ENCODE results near the gene ASTN2. TPM values are rescaled to one million over a fixed set of nuclear protein-coding genes. Genes with fewer than 3 reads are reported as not detected.

ASTN2 gene
- total RNA-seq, 1 donor from 2014 or later = 12.2 TPM

GRCh38 chr9:116565986-116566385 is 848.9 kb downstream of the ASTN2 start:
- no peaks in the 10 kb centered on the region for H3K36me3 ChIP-seq (ENCODE audit: control insufficient read depth, insufficient read depth, low read length)
- no peak for DNase-seq (ENCODE audit: low read depth)
- no peaks in the 10 kb centered on the region for H3K27me3 ChIP-seq (ENCODE audit: control insufficient read depth, insufficient read depth, low read length)
- no peak for TF ChIP-seq CTCF (IDR thresholded peaks at IDR 0.05; ENCODE audit: insufficient read depth, low read length, poor library complexity, severe bottlenecking)
- H3K4me3 ChIP-seq (ENCODE audit: low read depth, low read length) = no peak overlapping the region

GRCh38 chr9:116564266-116564793 is 850.5 kb downstream of the ASTN2 start:
- no peaks in the 10 kb centered on the region for H3K27me3 ChIP-seq (ENCODE audit: control insufficient read depth, insufficient read depth, low read length)
- H3K4me3 ChIP-seq (ENCODE audit: low read depth, low read length) = no peak overlapping the region
- TF ChIP-seq CTCF (IDR thresholded peaks at IDR 0.05; ENCODE audit: insufficient read depth, low read length, poor library complexity, severe bottlenecking) = no peak
- no peak for DNase-seq (ENCODE audit: low read depth)
- H3K36me3 ChIP-seq (ENCODE audit: control insufficient read depth, insufficient read depth, low read length) = no peaks in the 10 kb centered on the region

- DNase-seq (ENCODE audit: low read depth) = no peak
- TF ChIP-seq CTCF (IDR thresholded peaks at IDR 0.05; ENCODE audit: insufficient read depth, low read length, poor library complexity, severe bottlenecking) = no peak
- H3K36me3 ChIP-seq (ENCODE audit: control insufficient read depth, insufficient read depth, low read length) = no peaks in the 10 kb centered on the region
- no peak overlapping the region for H3K4me3 ChIP-seq (ENCODE audit: low read depth, low read length)
- H3K27me3 ChIP-seq (ENCODE audit: control insufficient read depth, insufficient read depth, low read length) = no peaks in the 10 kb centered on the region
These were observed 855.9 kb downstream of the ASTN2 start for GRCh38 chr9:116558818-116559540.

- Histone ChIP-seq H3K27me3 (ENCODE audit: control insufficient read depth, insufficient read depth, low read length) (no peaks in the 10 kb centered on the region), H3K36me3 (ENCODE audit: control insufficient read depth, insufficient read depth, low read length) (no peaks in the 10 kb centered on the region), H3K4me3 (ENCODE audit: low read depth, low read length) (no peak overlapping the region)
- DNase-seq (ENCODE audit: low read depth) = no peak
- TF ChIP-seq CTCF (IDR thresholded peaks at IDR 0.05; ENCODE audit: insufficient read depth, low read length, poor library complexity, severe bottlenecking) = no peak
These were observed 856.8 kb downstream of the ASTN2 start for GRCh38 chr9:116558035-116558434.

GRCh38 chr9:116555556-116556155 is 859.2 kb downstream of the ASTN2 start:
- no peaks in the 10 kb centered on the region for H3K36me3 ChIP-seq (ENCODE audit: control insufficient read depth, insufficient read depth, low read length)
- TF ChIP-seq CTCF (IDR thresholded peaks at IDR 0.05; ENCODE audit: insufficient read depth, low read length, poor library complexity, severe bottlenecking) = no peak
- no peak overlapping the region for H3K4me3 ChIP-seq (ENCODE audit: low read depth, low read length)
- DNase-seq (ENCODE audit: low read depth) = no peak
- H3K27me3 ChIP-seq (ENCODE audit: control insufficient read depth, insufficient read depth, low read length) = no peaks in the 10 kb centered on the region
